Neural progenitor cell (in vitro differentiated cells): Measurements from ENCODE around the gene HNRNPDL.

ENCODE experiments used
- CTCF ChIP-seq: fragments of 200-600 bp; sonication (generic); IDR thresholded peaks from 2 replicates; pipeline ENCODE4 v1.5.1; 2017; ENCODE audit warnings: antibody characterized with exemption, mild to moderate bottlenecking
- EZH2 ChIP-seq: fragments of 200-600 bp; sonication (generic); IDR thresholded peaks from 2 replicates; pipeline ENCODE4 v1.6.1; 2017; ENCODE audit warnings: antibody characterized with exemption, mild to moderate bottlenecking, moderate library complexity
- EZH2phosphoT487 ChIP-seq: fragments of 200-600 bp; sonication (generic); IDR thresholded peaks from 2 replicates; pipeline ENCODE4 v1.6.1; 2017; ENCODE audit warnings: antibody characterized with exemption

GRCh38 chr4:82469791-82470345 lies 39.6 kb upstream of the HNRNPDL start:
- no peak for TF ChIP-seq CTCF
- no peak for TF ChIP-seq EZH2phosphoT487
- TF ChIP-seq EZH2, result no peak
